ENCODE data around the gene GRAMD1B.
"Not testable (repeated sequence)": the region's sequence is repeated elsewhere in the genome, so short reads cannot be mapped to it uniquely, and the experiment has no call there.

Gene GRAMD1B

GRCh38 chr11:123513309-123513708 is 83.2 kb downstream of the GRAMD1B start:
- not testable (repeated sequence) for DNase-seq

GRCh38 chr11:123516238-123516637 is 86.2 kb downstream of the GRAMD1B start:
- DNase-seq = no peak

- no peak for DNase-seq
Measured at GRCh38 chr11:123517559-123518364, 87.7 kb downstream of the GRAMD1B start.

GRCh38 chr11:123518496-123519054 is 88.5 kb downstream of the GRAMD1B start:
- no peak for DNase-seq

GRCh38 chr11:123519055-123519796 is 89.2 kb downstream of the GRAMD1B start:
- DNase-seq = no peak

GRCh38 chr11:123519797-123520193 is 89.7 kb downstream of the GRAMD1B start:
- DNase-seq = no peak

GRCh38 chr11:123520476-123520875 is 90.4 kb downstream of the GRAMD1B start:
- not testable (repeated sequence) for DNase-seq

- no peak for DNase-seq
Measured at GRCh38 chr11:123521001-123521400, 90.9 kb downstream of the GRAMD1B start.

GRCh38 chr11:123521930-123522329 is 91.9 kb downstream of the GRAMD1B start:
- DNase-seq = no peak

GRCh38 chr11:123523539-123523938 is 93.5 kb downstream of the GRAMD1B start:
- no peak for DNase-seq

GRCh38 chr11:123525097-123525496 is 95.0 kb downstream of the GRAMD1B start:
- no peak for DNase-seq

- DNase-seq = no peak
Measured at GRCh38 chr11:123525511-123525918, 95.4 kb downstream of the GRAMD1B start.

- no peak for DNase-seq
Measured at GRCh38 chr11:123526027-123526805, 96.1 kb downstream of the GRAMD1B start.

- no peak for DNase-seq
Measured at GRCh38 chr11:123526918-123527317, 96.8 kb downstream of the GRAMD1B start.

- no peak for DNase-seq
Measured at GRCh38 chr11:123527526-123527925, 97.5 kb downstream of the GRAMD1B start.

GRCh38 chr11:123527947-123528346 is 97.9 kb downstream of the GRAMD1B start:
- DNase-seq = no peak

GRCh38 chr11:123531325-123531724 is 101.3 kb downstream of the GRAMD1B start:
- no peak for DNase-seq

GRCh38 chr11:123532131-123532530 is 102.1 kb downstream of the GRAMD1B start:
- DNase-seq = no peak

GRCh38 chr11:123535401-123535800 is 105.3 kb downstream of the GRAMD1B start:
- no peak for DNase-seq

GRCh38 chr11:123536690-123537437 is 106.8 kb downstream of the GRAMD1B start:
- no peak for DNase-seq

- no peak for DNase-seq
Measured at GRCh38 chr11:123537726-123538125, 107.7 kb downstream of the GRAMD1B start.

- DNase-seq = peak; percentile 52
Measured at GRCh38 chr11:123543797-123544196, 113.7 kb downstream of the GRAMD1B start.
